ENCODE results near the gene DMBX1.

DMBX1 gene

GRCh38 chr1:46508757-46509156 is 19.1 kb downstream of the DMBX1 start:
- no peak for DNase-seq

- no peak for DNase-seq
These were observed 20.8 kb downstream of the DMBX1 start for GRCh38 chr1:46510341-46510997.

GRCh38 chr1:46510998-46511365 is 21.3 kb downstream of the DMBX1 start:
- no peak for DNase-seq

GRCh38 chr1:46512135-46512791 is 22.6 kb downstream of the DMBX1 start:
- no peak for DNase-seq

- DNase-seq, result no peak
These were observed 23.2 kb downstream of the DMBX1 start for GRCh38 chr1:46512792-46513190.

- no peak for DNase-seq
These were observed 23.9 kb downstream of the DMBX1 start for GRCh38 chr1:46513536-46513935.

GRCh38 chr1:46515576-46515975 is 25.9 kb downstream of the DMBX1 start:
- no peak for DNase-seq

- DNase-seq, result no peak
These were observed 26.7 kb downstream of the DMBX1 start for GRCh38 chr1:46516200-46516950.

GRCh38 chr1:46517010-46517600 is 27.5 kb downstream of the DMBX1 start:
- peak; percentile 83 for DNase-seq

- no peak for DNase-seq
These were observed 28.4 kb downstream of the DMBX1 start for GRCh38 chr1:46517932-46518498.

- no peak for DNase-seq
These were observed 29.6 kb downstream of the DMBX1 start for GRCh38 chr1:46519209-46519608.

- no peak for DNase-seq
These were observed 30.7 kb downstream of the DMBX1 start for GRCh38 chr1:46520063-46520911.

GRCh38 chr1:46521414-46521813 is 31.8 kb downstream of the DMBX1 start:
- no peak for DNase-seq

- DNase-seq, result no peak
These were observed 32.7 kb downstream of the DMBX1 start for GRCh38 chr1:46522184-46522968.

GRCh38 chr1:46522969-46523320 is 33.3 kb downstream of the DMBX1 start:
- no peak for DNase-seq

GRCh38 chr1:46523496-46524353 is 34.1 kb downstream of the DMBX1 start:
- no peak for DNase-seq

- no peak for DNase-seq
These were observed 35.2 kb downstream of the DMBX1 start for GRCh38 chr1:46524843-46525242.

GRCh38 chr1:46525253-46525983 is 35.8 kb downstream of the DMBX1 start:
- DNase-seq, result no peak

- DNase-seq, result no peak
These were observed 36.5 kb downstream of the DMBX1 start for GRCh38 chr1:46526013-46526690.
